Measurements from ENCODE around the gene BRSK2. TPM values are rescaled to one million over a fixed set of nuclear protein-coding genes. Genes with fewer than 3 reads are reported as not detected.

BRSK2 gene
- total and polyA plus RNA-seq, 2 of the 4 experiments (the other 2 are of a cell fraction): 0.18 to 0.62 TPM

DNA sequence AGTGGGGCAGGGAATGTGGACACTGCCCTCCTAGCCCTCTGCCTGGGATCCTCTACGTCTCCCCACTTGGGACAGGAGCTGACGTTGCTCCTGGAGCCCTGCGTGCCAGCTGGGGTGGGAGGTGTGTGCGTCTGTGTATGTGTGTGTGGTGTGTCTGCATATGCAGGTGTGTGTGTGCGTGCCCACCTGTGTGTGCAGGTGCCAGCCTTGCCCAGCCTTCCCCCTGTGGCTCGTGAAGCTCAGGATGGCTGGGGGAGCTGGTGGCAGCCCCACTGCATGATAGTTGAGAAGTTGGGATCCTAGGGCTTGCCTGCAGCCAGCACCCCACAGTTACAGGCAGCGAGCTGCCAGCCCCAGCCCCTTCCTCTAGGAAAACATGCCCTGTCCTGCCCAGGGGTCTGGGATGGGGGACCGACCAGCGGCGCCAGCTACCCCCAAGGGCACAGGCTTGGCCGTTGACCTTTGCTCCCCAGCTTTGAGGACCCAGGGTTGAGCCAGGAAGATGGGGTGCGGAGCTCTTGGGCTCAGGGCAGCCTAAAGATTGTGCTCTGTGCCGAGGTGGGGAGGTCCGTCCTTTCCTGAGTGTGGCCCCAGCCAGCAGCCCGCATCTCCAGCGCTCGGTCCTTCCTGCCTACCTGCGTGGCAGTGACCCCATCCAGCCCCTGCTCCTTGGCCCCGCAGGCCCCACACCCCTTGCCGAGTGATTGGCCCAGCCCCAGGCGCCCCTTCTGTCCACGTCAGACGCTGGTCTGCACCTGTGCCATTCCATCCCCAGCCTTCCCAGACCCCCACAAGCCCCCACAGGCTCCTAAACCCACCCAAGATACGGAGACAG is 15.7 kb downstream of the BRSK2 start:
- intact Hi-C loops (cut with micrococcal nuclease): no loop called here
- CTCF ChIA-PET: no interaction called here
- no peak for TF ChIP-seq MXI1 (IDR thresholded peaks at IDR 0.05; ENCODE audit: borderline replicate concordance, low read depth, low read length)
- TF ChIP-seq POLR2A (IDR thresholded peaks at IDR 0.05; ENCODE audit: low read depth, low read length): no peak
- TF ChIP-seq CHD1 (IDR thresholded peaks at IDR 0.05; ENCODE audit: low read depth, low read length): no peak
- TF ChIP-seq RFX5 (IDR thresholded peaks at IDR 0.05; ENCODE audit: low read depth, low read length): no peak
- TF ChIP-seq NFE2L2 (IDR thresholded peaks at IDR 0.05; ENCODE audit: low read depth, low read length): no peak
- TF ChIP-seq, protein P1, sequence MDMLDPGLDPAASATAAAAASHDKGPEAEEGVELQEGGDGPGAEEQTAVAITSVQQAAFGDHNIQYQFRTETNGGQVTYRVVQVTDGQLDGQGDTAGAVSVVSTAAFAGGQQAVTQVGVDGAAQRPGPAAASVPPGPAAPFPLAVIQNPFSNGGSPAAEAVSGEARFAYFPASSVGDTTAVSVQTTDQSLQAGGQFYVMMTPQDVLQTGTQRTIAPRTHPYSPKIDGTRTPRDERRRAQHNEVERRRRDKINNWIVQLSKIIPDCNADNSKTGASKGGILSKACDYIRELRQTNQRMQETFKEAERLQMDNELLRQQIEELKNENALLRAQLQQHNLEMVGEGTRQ (IDR thresholded peaks at IDR 0.05; ENCODE audit: low read depth, low read length): no peak
- no peak for TF ChIP-seq FOS (IDR thresholded peaks at IDR 0.05; ENCODE audit: low read depth, low read length)
- TF ChIP-seq MAZ (IDR thresholded peaks at IDR 0.05; ENCODE audit: borderline replicate concordance, low read depth, low read length): no peak
- TF ChIP-seq SMC3 (IDR thresholded peaks at IDR 0.05; ENCODE audit: low read depth, low read length): no peak
- TF ChIP-seq BHLHE40 (IDR thresholded peaks at IDR 0.05; ENCODE audit: low read depth, low read length): no peak
- TF ChIP-seq, protein P2, sequence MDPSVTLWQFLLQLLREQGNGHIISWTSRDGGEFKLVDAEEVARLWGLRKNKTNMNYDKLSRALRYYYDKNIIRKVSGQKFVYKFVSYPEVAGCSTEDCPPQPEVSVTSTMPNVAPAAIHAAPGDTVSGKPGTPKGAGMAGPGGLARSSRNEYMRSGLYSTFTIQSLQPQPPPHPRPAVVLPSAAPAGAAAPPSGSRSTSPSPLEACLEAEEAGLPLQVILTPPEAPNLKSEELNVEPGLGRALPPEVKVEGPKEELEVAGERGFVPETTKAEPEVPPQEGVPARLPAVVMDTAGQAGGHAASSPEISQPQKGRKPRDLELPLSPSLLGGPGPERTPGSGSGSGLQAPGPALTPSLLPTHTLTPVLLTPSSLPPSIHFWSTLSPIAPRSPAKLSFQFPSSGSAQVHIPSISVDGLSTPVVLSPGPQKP (IDR thresholded peaks at IDR 0.05; ENCODE audit: borderline replicate concordance, low read depth, low read length): no peak
- TF ChIP-seq CEBPB (IDR thresholded peaks at IDR 0.05; ENCODE audit: low read depth, low read length): no peak
- no peak for TF ChIP-seq RCOR1 (IDR thresholded peaks at IDR 0.05; ENCODE audit: insufficient replicate concordance, low read length)
- no peak for TF ChIP-seq MAFK (IDR thresholded peaks at IDR 0.05; ENCODE audit: low read depth, low read length)
- TF ChIP-seq RAD21 (IDR thresholded peaks at IDR 0.05; ENCODE audit: low read length): no peak

More for the DNA sequence above, 15.7 kb downstream of the BRSK2 start:
- Histone ChIP-seq H3K18ac (ENCODE audit: low read depth, low read length) (no peak overlapping the region), H4K20me1 (ENCODE audit: insufficient read depth, low read length) (peaks cover 7% of the 10 kb centered on the region; the same call in 1 of the 2 replicates), H3K4me2 (ENCODE audit: low read depth, low read length) (no peak overlapping the region), H3K23ac (ENCODE audit: low read depth, low read length) (no peak overlapping the region), H3K9me1 (ENCODE audit: insufficient read depth, low read length) (no peaks in the 10 kb centered on the region), H2BK15ac (ENCODE audit: low read depth, low read length) (no peak overlapping the region), H3K27me3 (ENCODE audit: control insufficient read depth, insufficient read depth, low read length) (peaks cover 2% of the 10 kb centered on the region; the same call in 1 of the 2 replicates), H3K56ac (ENCODE audit: extremely low read depth, insufficient read depth, low read length) (no peak overlapping the region), H3K4me1 (ENCODE audit: control insufficient read depth, insufficient read depth, low read length) (no peaks in the 10 kb centered on the region), H3K36me3 (ENCODE audit: control insufficient read depth, insufficient read depth, low read length) (no peaks in the 10 kb centered on the region), H2AK9ac (replicated peaks; ENCODE audit: low read depth, low read length, poor library complexity) (no peak overlapping the region), H3K79me1 (ENCODE audit: low read depth in 1 of 2, low read length in 2 of 2) (no peaks in the 10 kb centered on the region), H3K9ac (ENCODE audit: low read depth, low read length) (no peak overlapping the region), H2AK5ac (ENCODE audit: low read depth, low read length) (no peak overlapping the region), H2BK120ac (ENCODE audit: low read depth, low read length) (no peak overlapping the region), H3K9me3 (ENCODE audit: control insufficient read depth, insufficient read depth, low read length) (no peaks in the 10 kb centered on the region), H4K91ac (ENCODE audit: insufficient read depth, low read depth, low read length) (no peak overlapping the region), H3K27ac (ENCODE audit: insufficient read depth, low read length) (no peak overlapping the region), H4K8ac (ENCODE audit: low read depth in 2 of 2, low read length in 2 of 2) (no peak overlapping the region), H3K4ac (ENCODE audit: low read depth, low read length) (no peak overlapping the region), H2AFZ (replicated peaks; ENCODE audit: low read length, poor library complexity) (no peak overlapping the region), H2BK5ac (ENCODE audit: low read depth, low read length, poor library complexity, severe bottlenecking) (no peak overlapping the region), H4K5ac (ENCODE audit: low read depth, low read length) (no peak overlapping the region), H3K4me3 (ENCODE audit: insufficient read depth, low read depth, low read length) (no peak overlapping the region), H2BK20ac (ENCODE audit: low read depth, low read length) (no peak overlapping the region), H3K14ac (replicated peaks; ENCODE audit: low read depth, low read length) (no peak overlapping the region)
- BruUV-seq (replicated peaks): no TSS peak
- in situ Hi-C loops (cut with MboI; ENCODE audit: low sequenced_read_pairs) (no loop called here), dilution Hi-C loops (cut with HindIII; ENCODE audit: low sequenced_read_pairs, unreplicated experiment) (no loop called here)
- DNase-seq (no peak), ATAC-seq (ENCODE audit: low read depth) (no peak)
- POLR2A ChIA-PET (ENCODE audit: unreplicated experiment): no interaction called here
- 67% methylated on average over 4 of the region's 24 CpGs; no CpG with 5 or more reads in 1 of the 2 experiments for WGBS, 2 experiments (ENCODE audit: extremely low coverage in 2 of 2, insufficient read length in 1 of 2)

Measured in IMR-90 (cell line).